GM18508 (cell line): Measurements from ENCODE around the gene NPW.

Experiments used
- ATAC-seq: cut with Tn5 transposase; IDR thresholded peaks from one replicate; pipeline ENCODE4 v1.9.1; 2021; ENCODE audit warnings: moderate number of reproducible peaks; ENCODE audit not compliant: insufficient read depth, unreplicated experiment

Gene NPW

DNA sequence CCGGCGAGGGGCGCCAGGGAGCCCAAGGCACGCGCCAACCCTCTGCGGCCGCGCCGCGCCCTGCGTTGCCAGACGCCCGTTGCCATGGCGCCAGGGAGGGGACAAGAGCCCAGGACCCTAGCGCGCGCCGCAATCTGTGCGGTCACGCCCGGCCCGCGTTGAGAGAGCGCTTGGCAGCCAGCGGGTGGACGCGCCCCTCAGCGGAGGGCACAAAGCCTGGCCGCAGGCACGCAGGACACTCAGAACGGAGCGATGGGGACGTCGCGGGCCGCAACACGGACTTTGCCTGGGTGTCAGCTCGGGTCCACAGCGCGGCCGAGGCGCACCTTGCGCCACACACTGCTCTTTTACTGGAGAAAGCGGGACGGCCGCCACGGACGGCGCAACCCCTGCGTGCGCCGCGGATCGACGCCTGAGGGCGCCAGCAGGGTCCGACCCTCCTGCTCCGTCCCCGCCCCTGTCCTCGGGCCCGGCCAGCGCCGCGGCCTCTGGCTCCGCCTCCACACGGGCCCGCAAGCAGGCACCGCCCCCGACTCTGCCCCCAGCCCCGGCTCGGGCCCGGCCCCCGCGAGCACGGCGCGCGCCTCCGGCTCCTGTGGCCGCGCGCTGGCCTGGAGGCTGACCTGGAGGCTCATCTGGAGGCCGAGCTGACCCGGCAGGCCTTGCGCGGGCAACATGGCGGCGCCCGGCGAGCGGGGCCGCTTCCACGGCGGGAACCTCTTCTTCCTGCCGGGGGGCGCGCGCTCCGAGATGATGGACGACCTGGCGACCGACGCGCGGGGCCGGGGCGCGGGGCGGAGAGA, 35.8 kb upstream of the NPW start, which contains the start of gene GFER:
Gene GFER (plus strand): TSS at position 650 of the 803 bp plus-strand sequence. CDS start 26 bp downstream, at position 676.
- no peak for ATAC-seq

- ATAC-seq, result no peak
Observed at GRCh38 chr16:1984347-1985225, 35.0 kb upstream of the NPW start.

- ATAC-seq, result no peak
Observed at GRCh38 chr16:1985466-1986150, 34.0 kb upstream of the NPW start.

DNA sequence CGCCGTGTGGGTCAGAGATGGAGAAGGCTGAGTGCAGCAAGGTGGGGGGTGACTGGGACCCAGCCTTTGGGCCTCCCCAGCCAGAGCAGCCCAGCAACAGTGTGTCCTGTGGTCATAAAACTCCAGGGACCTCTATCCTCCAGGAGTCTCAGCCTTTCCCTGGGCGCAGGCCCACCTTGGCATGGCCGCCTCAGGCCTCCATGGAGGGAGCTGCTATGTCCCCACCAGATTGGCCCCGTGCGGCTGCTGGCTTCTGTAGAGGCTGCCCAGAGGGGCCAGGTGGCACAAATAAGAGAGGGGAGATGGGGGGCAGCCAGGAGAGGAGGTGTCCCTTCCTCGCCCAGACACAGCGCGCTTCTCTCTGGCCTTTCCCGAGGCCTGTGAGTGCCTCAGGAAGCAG, 32.4 kb upstream of the NPW start:
- no peak for ATAC-seq

- no peak for ATAC-seq
Observed at GRCh38 chr16:1989209-1990100, 30.1 kb upstream of the NPW start, which contains the start of gene SYNGR3. SYNGR3 (plus strand) TSS chr16:1989970; CDS start chr16:1990103, 133 bp downstream.

DNA sequence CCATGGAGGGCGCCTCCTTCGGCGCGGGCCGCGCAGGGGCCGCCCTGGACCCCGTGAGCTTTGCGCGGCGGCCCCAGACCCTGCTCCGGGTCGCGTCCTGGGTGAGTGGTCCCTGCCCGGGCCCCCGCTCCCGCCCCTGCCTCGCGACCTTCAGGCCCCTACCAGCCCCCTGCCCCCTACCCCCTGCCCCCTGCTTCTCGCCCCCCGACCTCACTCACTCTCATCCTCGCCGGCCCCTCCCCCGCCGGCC, 29.6 kb upstream of the NPW start:
- ATAC-seq, result no peak

- no peak for ATAC-seq
Observed at GRCh38 chr16:1990351-1991134, 29.0 kb upstream of the NPW start.

GRCh38 chr16:1991135-1991551, 28.4 kb upstream of the NPW start:
- ATAC-seq, result no peak

DNA sequence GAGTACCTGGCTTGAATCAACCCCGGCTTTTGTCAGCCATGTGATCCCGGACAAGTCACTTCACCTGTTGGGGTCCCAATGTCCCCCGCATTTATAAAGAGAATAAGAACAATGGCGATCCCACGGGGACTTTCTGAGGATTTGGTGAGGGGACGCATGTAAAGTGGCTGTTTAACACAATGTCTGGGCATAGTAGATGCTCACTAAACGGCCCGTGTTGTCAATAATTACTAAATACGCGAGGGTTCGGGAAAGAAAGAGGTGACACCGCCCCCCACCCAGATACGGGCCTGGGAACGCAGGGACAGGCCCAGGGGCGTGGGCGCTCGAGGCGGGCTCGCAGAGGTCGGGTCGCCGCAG, 28.0 kb upstream of the NPW start:
- ATAC-seq, result no peak

DNA sequence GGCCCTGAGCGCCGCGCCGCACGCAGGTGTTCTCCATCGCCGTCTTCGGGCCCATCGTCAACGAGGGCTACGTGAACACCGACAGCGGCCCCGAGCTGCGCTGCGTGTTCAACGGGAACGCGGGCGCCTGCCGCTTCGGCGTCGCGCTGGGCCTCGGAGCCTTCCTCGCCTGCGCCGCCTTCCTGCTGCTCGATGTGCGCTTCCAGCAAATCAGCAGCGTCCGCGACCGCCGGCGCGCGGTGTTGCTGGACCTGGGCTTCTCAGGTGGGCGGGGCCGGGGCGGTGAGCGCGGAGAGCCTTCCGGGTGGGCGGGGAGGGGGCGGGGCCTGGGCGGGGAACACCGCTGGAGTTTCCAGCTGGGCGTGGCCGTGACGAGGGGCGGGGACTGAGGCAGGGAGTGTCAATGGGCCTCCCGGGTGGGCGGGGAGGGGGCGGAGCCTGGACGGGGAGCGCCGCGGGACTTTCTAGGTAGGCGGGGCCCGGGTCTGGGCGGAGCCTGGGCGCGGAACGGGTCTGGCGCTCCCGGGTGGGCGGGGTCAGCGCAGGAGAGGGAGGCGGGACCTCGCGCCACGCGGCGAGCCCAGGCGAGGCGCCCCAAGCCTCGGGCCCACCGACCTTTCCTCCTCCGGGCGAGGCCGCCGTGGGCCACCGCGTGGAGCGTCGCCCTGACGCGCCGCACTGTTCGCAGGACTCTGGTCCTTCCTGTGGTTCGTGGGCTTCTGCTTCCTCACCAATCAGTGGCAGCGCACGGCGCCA, 27.5 kb upstream of the NPW start:
- no peak for ATAC-seq

GRCh38 chr16:1992704-1993317, 26.8 kb upstream of the NPW start:
- ATAC-seq, result no peak

DNA sequence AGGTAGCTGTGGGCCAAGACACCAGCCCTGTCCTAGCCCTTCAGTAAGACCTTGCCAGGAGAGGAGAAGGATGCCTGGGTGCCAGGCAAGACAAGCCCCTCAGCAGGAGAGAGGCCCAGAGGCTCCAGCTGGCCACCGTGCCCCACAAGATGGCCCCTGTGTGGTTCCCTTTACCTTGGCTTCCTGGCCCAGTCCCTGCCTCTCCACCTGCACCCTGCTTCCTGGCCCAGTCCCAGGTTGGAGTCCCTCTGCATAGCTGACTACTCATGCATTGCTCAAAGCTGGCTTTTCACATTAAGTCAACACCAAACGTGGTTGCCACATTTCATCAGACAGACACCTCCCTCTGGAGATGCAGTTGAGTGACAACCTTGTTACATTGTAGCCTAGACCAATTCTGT, 25.9 kb upstream of the NPW start:
- no peak for ATAC-seq

- no peak for ATAC-seq
Observed at GRCh38 chr16:1997494-1998359, 21.9 kb upstream of the NPW start.

DNA sequence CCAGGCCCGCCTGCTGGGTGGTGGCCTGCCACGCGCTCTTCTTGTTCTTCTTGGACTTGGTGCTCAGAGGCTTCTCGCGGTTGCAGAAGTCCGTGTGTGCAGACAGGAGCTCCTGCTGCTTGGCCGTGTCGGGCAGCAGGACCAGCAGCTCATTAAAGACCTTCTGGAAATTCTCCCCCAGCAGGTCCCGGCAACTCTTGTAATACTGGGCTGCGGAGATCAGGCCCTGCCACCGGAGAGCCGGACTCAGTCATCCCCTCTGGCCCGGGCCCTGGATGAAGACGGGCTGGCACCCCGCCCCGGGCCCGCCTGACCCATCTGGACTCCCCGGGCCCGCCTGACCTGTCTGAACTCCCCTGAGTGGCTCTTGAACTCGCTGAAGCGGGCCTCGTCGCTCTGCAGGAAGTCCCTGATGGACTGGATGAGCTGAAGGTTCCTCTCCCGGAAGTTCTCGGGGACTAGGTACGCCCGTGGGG, 21.2 kb upstream of the NPW start:
- no peak for ATAC-seq

GRCh38 chr16:1998852-1999801, 20.5 kb upstream of the NPW start:
- no peak for ATAC-seq
